ENCODE measurements around the gene ABI3BP.

The ABI3BP gene

GRCh38 chr3:100893590-100893989 is 99.6 kb downstream of the ABI3BP start:
- H3K27me3 Mint-ChIP-seq = peaks cover 10% of the 10 kb centered on the region
- no peaks in the 10 kb centered on the region for H3K4me1 Mint-ChIP-seq
- H3K27ac Mint-ChIP-seq = no peak overlapping the region
- H3K9me3 Mint-ChIP-seq = no peaks in the 10 kb centered on the region
- no peaks in the 10 kb centered on the region for H3K36me3 Mint-ChIP-seq
- H3K4me3 Mint-ChIP-seq = no peak overlapping the region

GRCh38 chr3:100893108-100893507 is 100.1 kb downstream of the ABI3BP start:
- Mint-ChIP-seq H3K36me3 (no peaks in the 10 kb centered on the region), H3K9me3 (no peaks in the 10 kb centered on the region), H3K4me1 (no peaks in the 10 kb centered on the region), H3K27ac (no peak overlapping the region), H3K4me3 (no peak overlapping the region), H3K27me3 (peaks cover 8% of the 10 kb centered on the region)

GRCh38 chr3:100891827-100892226 is 101.4 kb downstream of the ABI3BP start:
- H3K36me3 Mint-ChIP-seq = no peaks in the 10 kb centered on the region
- H3K4me1 Mint-ChIP-seq = no peaks in the 10 kb centered on the region
- no peaks in the 10 kb centered on the region for H3K9me3 Mint-ChIP-seq
- H3K4me3 Mint-ChIP-seq = no peak overlapping the region
- H3K27me3 Mint-ChIP-seq = peaks cover 10% of the 10 kb centered on the region
- no peak overlapping the region for H3K27ac Mint-ChIP-seq

GRCh38 chr3:100891033-100891432 is 102.2 kb downstream of the ABI3BP start:
- no peak overlapping the region for H3K27ac Mint-ChIP-seq
- H3K36me3 Mint-ChIP-seq = no peaks in the 10 kb centered on the region
- H3K4me3 Mint-ChIP-seq = no peak overlapping the region
- H3K27me3 Mint-ChIP-seq = peaks cover 13% of the 10 kb centered on the region
- H3K4me1 Mint-ChIP-seq = no peaks in the 10 kb centered on the region
- H3K9me3 Mint-ChIP-seq = no peaks in the 10 kb centered on the region

GRCh38 chr3:100888881-100889280 is 104.3 kb downstream of the ABI3BP start:
- no peaks in the 10 kb centered on the region for H3K9me3 Mint-ChIP-seq
- no peaks in the 10 kb centered on the region for H3K36me3 Mint-ChIP-seq
- peaks cover 13% of the 10 kb centered on the region for H3K27me3 Mint-ChIP-seq
- H3K4me1 Mint-ChIP-seq = no peaks in the 10 kb centered on the region
- no peak overlapping the region for H3K27ac Mint-ChIP-seq
- no peak overlapping the region for H3K4me3 Mint-ChIP-seq

DNA sequence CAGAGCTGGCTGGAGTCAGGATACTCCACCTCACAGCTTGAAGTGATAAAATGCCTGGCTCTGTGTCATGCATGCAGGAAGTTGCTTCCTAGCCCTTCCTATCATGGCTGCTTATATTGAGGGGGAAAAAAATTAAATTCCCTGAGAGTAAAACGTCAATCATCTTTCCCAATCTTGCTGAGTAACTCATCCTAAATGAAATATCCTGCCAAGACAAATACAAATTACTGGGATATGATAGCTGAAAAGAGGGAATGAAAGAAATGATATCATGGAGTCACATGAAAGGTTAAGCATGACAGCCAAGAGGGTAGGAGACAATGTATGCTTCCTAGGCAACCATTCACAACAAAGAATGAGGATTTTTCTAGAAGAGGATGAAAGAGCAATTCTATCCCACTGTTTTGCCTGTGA is 110.6 kb downstream of the ABI3BP start:
- no peak overlapping the region for H3K27ac Mint-ChIP-seq
- H3K36me3 Mint-ChIP-seq = no peaks in the 10 kb centered on the region
- no peaks in the 10 kb centered on the region for H3K4me1 Mint-ChIP-seq
- H3K4me3 Mint-ChIP-seq = no peak overlapping the region
- peaks cover 5% of the 10 kb centered on the region for H3K27me3 Mint-ChIP-seq
- H3K9me3 Mint-ChIP-seq = no peaks in the 10 kb centered on the region

DNA sequence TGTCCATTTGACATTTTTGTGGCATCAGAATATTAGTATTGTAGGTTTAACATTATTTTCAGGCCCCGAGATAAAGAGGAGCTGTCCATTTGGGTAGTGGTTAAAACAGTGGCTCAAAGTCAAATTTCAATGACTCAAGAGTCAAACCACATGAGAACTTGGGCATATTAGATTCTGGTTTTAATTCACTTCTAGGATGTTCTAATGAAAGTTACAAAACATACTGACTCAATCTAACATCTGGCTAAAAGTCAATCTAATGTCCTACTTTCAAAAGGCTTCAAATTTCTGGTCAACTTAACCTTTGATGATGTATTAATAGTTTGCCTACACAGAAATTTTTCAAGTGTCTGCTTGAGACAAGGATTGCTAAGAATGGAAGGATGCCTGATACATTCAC is 112.4 kb downstream of the ABI3BP start:
- H3K36me3 Mint-ChIP-seq = no peaks in the 10 kb centered on the region
- H3K27ac Mint-ChIP-seq = no peak overlapping the region
- no peaks in the 10 kb centered on the region for H3K4me1 Mint-ChIP-seq
- H3K27me3 Mint-ChIP-seq = peaks cover 5% of the 10 kb centered on the region
- no peak overlapping the region for H3K4me3 Mint-ChIP-seq
- H3K9me3 Mint-ChIP-seq = no peaks in the 10 kb centered on the region

DNA sequence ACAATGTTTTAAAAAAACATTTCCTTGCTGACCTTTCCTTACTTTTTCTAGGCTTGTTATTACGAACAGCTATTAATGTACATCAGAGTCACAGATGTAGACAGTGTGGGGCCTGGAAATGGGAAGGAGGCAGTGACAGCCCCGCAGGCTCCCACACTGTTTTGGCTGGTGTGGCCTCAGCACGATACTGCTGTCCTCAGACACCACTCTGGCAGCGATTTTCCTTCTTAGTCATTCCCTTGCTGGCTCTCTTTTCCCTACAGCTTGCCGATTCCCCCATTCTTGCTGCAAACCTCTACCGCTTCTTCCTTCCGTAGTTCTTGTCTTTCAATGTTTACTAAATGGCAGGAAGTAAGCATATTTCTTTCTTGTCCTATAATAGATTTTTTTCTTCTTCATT is 113.1 kb downstream of the ABI3BP start:
- no peak overlapping the region for H3K4me3 Mint-ChIP-seq
- H3K9me3 Mint-ChIP-seq = no peaks in the 10 kb centered on the region
- H3K36me3 Mint-ChIP-seq = no peaks in the 10 kb centered on the region
- H3K4me1 Mint-ChIP-seq = no peaks in the 10 kb centered on the region
- no peak overlapping the region for H3K27ac Mint-ChIP-seq
- H3K27me3 Mint-ChIP-seq = peaks cover 7% of the 10 kb centered on the region

DNA sequence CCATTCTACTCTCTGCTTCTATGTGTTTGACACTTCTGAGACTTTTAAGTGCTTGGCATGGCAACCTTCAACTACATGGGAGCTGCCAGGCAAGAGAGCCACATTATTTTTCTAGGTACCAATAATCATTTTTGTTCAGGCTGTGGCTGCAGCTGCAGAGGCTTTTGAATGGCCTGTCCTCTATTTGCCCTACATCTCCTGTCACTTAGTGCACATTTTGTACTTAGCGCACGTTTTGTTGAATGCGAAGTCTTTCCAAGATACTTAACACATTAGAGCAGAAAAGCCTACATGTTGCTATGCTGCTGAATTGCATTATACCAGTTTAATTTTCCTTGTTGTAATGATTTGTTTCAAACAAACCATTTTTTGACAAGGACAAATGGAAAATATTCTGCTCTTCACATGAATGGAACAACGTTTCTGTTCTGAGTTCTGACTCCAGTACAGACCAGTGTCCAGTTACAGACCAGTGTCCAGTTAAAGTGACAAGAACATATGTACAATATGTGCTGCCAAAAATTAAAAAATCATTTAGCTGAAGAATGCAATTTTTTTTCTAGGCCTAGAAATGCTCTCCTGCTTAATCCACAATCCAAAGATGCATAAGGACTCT is 113.9 kb downstream of the ABI3BP start:
- Mint-ChIP-seq H3K36me3 (no peaks in the 10 kb centered on the region), H3K27ac (no peak overlapping the region)

GRCh38 chr3:100877286-100877685 is 115.9 kb downstream of the ABI3BP start:
- Mint-ChIP-seq H3K9me3 (no peaks in the 10 kb centered on the region), H3K4me3 (no peak overlapping the region), H3K36me3 (no peaks in the 10 kb centered on the region), H3K27me3 (peaks cover 10% of the 10 kb centered on the region), H3K4me1 (no peaks in the 10 kb centered on the region), H3K27ac (no peak overlapping the region)

More for the DNA sequence above, 113.9 kb downstream of the ABI3BP start:
- H3K27me3 Mint-ChIP-seq = peaks cover 9% of the 10 kb centered on the region
- no peak overlapping the region for H3K4me3 Mint-ChIP-seq
- no peaks in the 10 kb centered on the region for H3K4me1 Mint-ChIP-seq
- H3K9me3 Mint-ChIP-seq = no peaks in the 10 kb centered on the region

DNA sequence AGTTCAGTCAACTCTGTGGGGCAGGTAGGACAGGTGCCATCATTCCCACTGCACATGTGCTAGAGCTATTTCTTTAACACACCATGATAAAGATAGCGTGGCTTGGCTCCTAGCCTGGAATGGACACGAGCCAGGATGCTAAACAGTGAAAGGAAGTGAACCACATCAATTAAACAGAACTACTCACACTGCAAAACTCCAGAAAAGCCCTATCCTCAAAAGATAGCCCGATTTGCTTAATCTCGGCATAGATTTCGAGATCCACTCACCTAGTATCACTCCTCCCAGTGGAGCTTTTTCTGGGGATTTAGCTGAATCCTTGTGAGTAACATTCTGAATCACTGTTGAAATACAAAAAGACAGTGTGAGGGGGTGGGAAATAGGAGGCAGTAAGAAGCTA is 118.0 kb downstream of the ABI3BP start:
- H3K27me3 Mint-ChIP-seq = peaks cover 18% of the 10 kb centered on the region
- H3K9me3 Mint-ChIP-seq = peaks cover 4% of the 10 kb centered on the region
- no peaks in the 10 kb centered on the region for H3K4me1 Mint-ChIP-seq
- no peak overlapping the region for H3K27ac Mint-ChIP-seq
- no peak overlapping the region for H3K4me3 Mint-ChIP-seq
- H3K36me3 Mint-ChIP-seq = no peaks in the 10 kb centered on the region

- H3K27ac Mint-ChIP-seq = no peak overlapping the region
- H3K4me3 Mint-ChIP-seq = no peak overlapping the region
- H3K27me3 Mint-ChIP-seq = peaks cover 19% of the 10 kb centered on the region
- no peaks in the 10 kb centered on the region for H3K36me3 Mint-ChIP-seq
- H3K4me1 Mint-ChIP-seq = no peaks in the 10 kb centered on the region
- peaks cover 4% of the 10 kb centered on the region for H3K9me3 Mint-ChIP-seq
These were observed 119.6 kb downstream of the ABI3BP start for GRCh38 chr3:100873611-100874010.

DNA sequence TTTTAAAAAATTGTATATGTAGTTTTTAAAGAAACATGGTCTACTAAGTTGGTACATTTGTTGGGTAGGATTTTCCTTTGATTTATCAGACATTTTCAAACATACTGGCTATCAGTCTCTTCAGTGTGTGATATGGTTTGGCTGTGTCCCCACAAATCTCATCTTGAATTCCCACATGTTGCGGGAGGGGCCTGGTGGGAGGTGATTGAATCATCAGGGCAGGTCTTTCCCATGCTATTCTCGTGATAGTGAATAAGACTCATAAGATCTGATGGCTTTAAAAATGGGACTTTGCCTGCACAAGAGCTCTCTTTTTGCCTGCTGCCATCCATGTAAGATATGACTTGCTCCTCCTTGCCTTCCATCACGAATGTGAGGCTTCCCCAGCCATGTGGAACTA is 121.9 kb downstream of the ABI3BP start:
- H3K9me3 Mint-ChIP-seq = peaks cover 4% of the 10 kb centered on the region
- H3K27me3 Mint-ChIP-seq = peaks cover 24% of the 10 kb centered on the region
- no peaks in the 10 kb centered on the region for H3K4me1 Mint-ChIP-seq
- H3K36me3 Mint-ChIP-seq = no peaks in the 10 kb centered on the region
- H3K27ac Mint-ChIP-seq = no peak overlapping the region
- no peak overlapping the region for H3K4me3 Mint-ChIP-seq

- H3K9me3 Mint-ChIP-seq = peaks cover 4% of the 10 kb centered on the region
These were observed 123.4 kb downstream of the ABI3BP start for GRCh38 chr3:100869787-100870186.

GRCh38 chr3:100868894-100869293 is 124.3 kb downstream of the ABI3BP start:
- peaks cover 4% of the 10 kb centered on the region for H3K9me3 Mint-ChIP-seq
- no peak overlapping the region for H3K27ac Mint-ChIP-seq
- H3K36me3 Mint-ChIP-seq = no peaks in the 10 kb centered on the region
- H3K4me3 Mint-ChIP-seq = no peak overlapping the region
- peaks cover 22% of the 10 kb centered on the region for H3K27me3 Mint-ChIP-seq
- no peaks in the 10 kb centered on the region for H3K4me1 Mint-ChIP-seq

More at GRCh38 chr3:100869787-100870186, 123.4 kb downstream of the ABI3BP start:
- H3K4me3 Mint-ChIP-seq = no peak overlapping the region
- H3K27ac Mint-ChIP-seq = no peak overlapping the region
- peaks cover 22% of the 10 kb centered on the region for H3K27me3 Mint-ChIP-seq
- H3K36me3 Mint-ChIP-seq = no peaks in the 10 kb centered on the region
- H3K4me1 Mint-ChIP-seq = no peaks in the 10 kb centered on the region

- Mint-ChIP-seq H3K27ac (no peak overlapping the region), H3K9me3 (peaks cover 4% of the 10 kb centered on the region), H3K4me1 (no peaks in the 10 kb centered on the region), H3K27me3 (peaks cover 22% of the 10 kb centered on the region), H3K36me3 (no peaks in the 10 kb centered on the region), H3K4me3 (no peak overlapping the region)
These were observed 125.1 kb downstream of the ABI3BP start for GRCh38 chr3:100868096-100868495.

DNA sequence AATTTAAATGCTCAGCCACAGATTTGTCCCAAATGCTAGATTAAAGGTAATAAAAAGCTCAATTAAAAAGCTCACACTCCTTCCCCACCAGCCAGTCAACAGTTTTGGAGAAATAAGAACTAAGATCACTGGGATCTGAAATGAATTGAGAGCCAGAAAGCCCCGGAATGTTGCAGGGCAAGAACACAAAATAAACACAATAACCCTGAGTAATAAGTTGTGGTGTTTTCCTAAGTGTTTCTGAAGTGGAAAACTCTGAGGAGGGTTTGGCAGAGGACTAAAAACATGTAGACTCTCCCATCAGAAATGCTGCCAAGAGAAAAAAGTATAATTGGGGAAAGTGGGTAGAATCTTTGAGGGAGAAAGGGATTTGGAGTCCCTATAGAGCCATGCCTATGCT is 127.8 kb downstream of the ABI3BP start:
- Mint-ChIP-seq H3K27ac (no peak overlapping the region), H3K4me1 (no peaks in the 10 kb centered on the region), H3K36me3 (no peaks in the 10 kb centered on the region), H3K4me3 (no peak overlapping the region), H3K27me3 (peaks cover 14% of the 10 kb centered on the region), H3K9me3 (no peaks in the 10 kb centered on the region)

Data from activated naive CD4-positive, alpha-beta T cell treated with anti-CD3 and anti-CD28 coated beads, Interleukin-2, amount 50 U/mL, for 24 hours (primary cell).